Hepatocyte (in vitro differentiated cells): ENCODE data around the gene FAM76B.

Experiments
- CTCF ChIP-seq: fragments of 200-600 bp; sonication (generic); IDR thresholded peaks from 2 replicates; pipeline ENCODE4 v1.5.1; 2016; ENCODE audit warnings: antibody characterized with exemption, mild to moderate bottlenecking; ENCODE audit not compliant: poor library complexity
- EZH2 ChIP-seq: fragments of 200-600 bp; sonication (generic); IDR thresholded peaks from 2 replicates; pipeline ENCODE4 v1.6.1; 2016; ENCODE audit warnings: antibody characterized with exemption, mild to moderate bottlenecking, borderline replicate concordance
- EZH2phosphoT487 ChIP-seq: fragments of 200-600 bp; sonication (generic); IDR thresholded peaks from one replicate; pipeline ENCODE4 v1.6.1; 2018; ENCODE audit warnings: antibody characterized with exemption, mild to moderate bottlenecking, low read depth, moderate library complexity; ENCODE audit not compliant: unreplicated experiment, severe bottlenecking

DNA sequence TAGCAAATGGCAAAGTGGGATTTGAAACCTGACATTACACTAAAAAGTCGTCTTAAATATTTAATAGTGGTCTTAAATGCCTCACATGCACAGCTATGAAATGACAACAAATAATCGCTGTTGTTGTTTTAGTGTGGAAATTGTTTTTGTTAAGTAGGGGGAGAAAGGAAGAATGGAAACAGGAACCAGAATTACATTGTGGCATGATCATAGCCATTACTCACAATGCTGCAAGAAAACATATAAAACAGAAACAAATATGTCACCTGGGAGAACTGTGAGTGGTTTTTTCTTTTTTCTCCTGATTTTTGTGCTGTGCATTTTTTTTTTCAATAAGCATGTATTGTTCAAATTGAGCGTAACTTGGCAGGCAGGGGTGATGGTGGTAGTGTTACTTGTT lies 22.9 kb downstream of the FAM76B start:
- TF ChIP-seq CTCF: no peak
- no peak for TF ChIP-seq EZH2
- no peak for TF ChIP-seq EZH2phosphoT487
